Right atrium auricular region (tissue), 2 donors: Measurements from ENCODE around the gene NDFIP1. TPM values are rescaled to one million over a fixed set of nuclear protein-coding genes. Genes with fewer than 3 reads are reported as not detected.
A peak's percentile ranks its signal among the peaks of the same experiment; 100 is the strongest.

Experiments used
- DNase-seq: peaks from one replicate; pipeline ENCODE4 v3.0.0-alpha.2; 2019; ENCODE audit warnings: low spot score
- H3K27ac ChIP-seq, 2 donors: fragments of 200-600 bp; sonication (generic); 1 replicate in 1 of 2; 2 replicates in 1 of 2; pipeline ENCODE4 v1.5.1; 2016 to 2019
- H3K27me3 ChIP-seq, 2 donors: fragments of 200-600 bp; sonication (generic); one replicate each; pipeline versions ENCODE4 v1.5.1 to v1.6.0; 2017 to 2019
- H3K36me3 ChIP-seq: fragments of 200-600 bp; sonication (generic); one replicate; pipeline ENCODE4 v1.5.1; 2016
- H3K4me1 ChIP-seq, 2 donors: fragments of 200-600 bp; sonication (generic); one replicate each; pipeline versions ENCODE4 v1.5.1 to v1.6.0; 2017 to 2019
- H3K4me3 ChIP-seq, 2 donors: fragments of 200-600 bp; sonication (generic); 1 replicate in 1 of 2; 2 replicates in 1 of 2; pipeline ENCODE4 v1.5.1; 2017 to 2019; ENCODE audit warnings: mild to moderate bottlenecking in 1 of 2, moderate library complexity in 1 of 2
- H3K9me3 ChIP-seq, 2 donors: fragments of 200-600 bp; sonication (generic); one replicate each; pipeline ENCODE4 v1.5.1; 2019
- CTCF ChIP-seq, 2 donors: fragments of 200-600 bp; sonication (generic); IDR thresholded peaks; one replicate each; pipeline ENCODE4 v1.5.1; 2019; ENCODE audit warnings: antibody characterized with exemption in 2 of 2
- total RNA-seq, 2 donors: library from RNA; depleted of rRNA; stranded (reverse); fragments of >200 nt; gene quantifications; one replicate each; pipeline ENCODE4 v1.1.0, GENCODE V29; 2016

The NDFIP1 gene
- total RNA-seq, 2 donors from 2014 or later: 69.3 to 75.0 TPM

- H3K36me3 ChIP-seq: no peaks in the 10 kb centered on the region
- H3K27ac ChIP-seq: peak overlapping the region; percentile 97 to 100
- H3K4me1 ChIP-seq: peaks cover 0 to 51% of the 10 kb centered on the region in 2 donors
- peak overlapping the region; percentile 84 to 85 for H3K4me3 ChIP-seq
- H3K9me3 ChIP-seq: no peaks in the 10 kb centered on the region
- no peaks in the 10 kb centered on the region for H3K27me3 ChIP-seq
- DNase-seq: no peak
- no peak for TF ChIP-seq CTCF (IDR thresholded peaks at IDR 0.05)
Observed at GRCh38 chr5:142109331-142110045, 909 bp downstream of the NDFIP1 start.

- TF ChIP-seq CTCF (IDR thresholded peaks at IDR 0.05): peak in 1 of 2 donors; percentile 24
- DNase-seq: no peak
- H3K36me3 ChIP-seq: no peaks in the 10 kb centered on the region
- peak overlapping the region; percentile 84 to 85 for H3K4me3 ChIP-seq
- H3K4me1 ChIP-seq: peaks cover 0 to 51% of the 10 kb centered on the region in 2 donors
- peak overlapping the region; percentile 97 to 100 for H3K27ac ChIP-seq
- H3K9me3 ChIP-seq: no peaks in the 10 kb centered on the region
- H3K27me3 ChIP-seq: no peaks in the 10 kb centered on the region
Observed at GRCh38 chr5:142110046-142110531, 1.5 kb downstream of the NDFIP1 start.

- no peaks in the 10 kb centered on the region for H3K9me3 ChIP-seq
- no peaks in the 10 kb centered on the region for H3K36me3 ChIP-seq
- no peaks in the 10 kb centered on the region for H3K27me3 ChIP-seq
- TF ChIP-seq CTCF (IDR thresholded peaks at IDR 0.05): no peak
- no peak overlapping the region for H3K4me3 ChIP-seq
- H3K4me1 ChIP-seq: peaks cover 0 to 55% of the 10 kb centered on the region in 2 donors
- DNase-seq: no peak
- H3K27ac ChIP-seq: no peak overlapping the region
Observed at GRCh38 chr5:142110988-142111687, 2.6 kb downstream of the NDFIP1 start.

GRCh38 chr5:142114687-142115086 lies 6.1 kb downstream of the NDFIP1 start:
- no peak for DNase-seq

GRCh38 chr5:142115937-142116614 lies 7.5 kb downstream of the NDFIP1 start:
- DNase-seq: no peak
- H3K4me3 ChIP-seq: no peak overlapping the region

More at GRCh38 chr5:142114687-142115086, 6.1 kb downstream of the NDFIP1 start:
- Histone ChIP-seq H3K27me3 (no peaks in the 10 kb centered on the region), H3K4me1 (peaks cover 0 to 72% of the 10 kb centered on the region in 2 donors), H3K9me3 (no peaks in the 10 kb centered on the region), H3K27ac (no peak overlapping the region), H3K4me3 (no peak overlapping the region), H3K36me3 (no peaks in the 10 kb centered on the region)
- TF ChIP-seq CTCF (IDR thresholded peaks at IDR 0.05): no peak

More at GRCh38 chr5:142115937-142116614, 7.5 kb downstream of the NDFIP1 start:
- Histone ChIP-seq H3K27me3 (no peaks in the 10 kb centered on the region), H3K4me1 (peaks cover 0 to 62% of the 10 kb centered on the region in 2 donors), H3K27ac (no peak overlapping the region), H3K9me3 (no peaks in the 10 kb centered on the region), H3K36me3 (peaks cover 4% of the 10 kb centered on the region)
- TF ChIP-seq CTCF (IDR thresholded peaks at IDR 0.05): no peak
